WTC11 (cell line): ENCODE data around the gene OR52K1. TPM values are rescaled to one million over a fixed set of nuclear protein-coding genes. Genes with fewer than 3 reads are reported as not detected.

Experiments used
- ATAC-seq: fragments of 200-7000 bp; cut with Tn5 transposase; 2 replicates; pipeline ENCODE4 v1.10.0; 2021; ENCODE audit warnings: mild to moderate bottlenecking, moderate library complexity
- CTCF ChIA-PET: fragments of 300-600 bp; sonication (Branson Sonifier 250); formaldehyde crosslinking; loops from one replicate; lab custom pipeline; 2021; ENCODE audit warnings: antibody characterized with exemption; lab: Charles Lee
- POLR2A ChIA-PET: fragments of 350-600 bp; sonication (Branson Sonifier 250); formaldehyde crosslinking; loops from one replicate; lab custom pipeline; 2021; ENCODE audit warnings: antibody characterized with exemption; lab: Charles Lee
- DNase-seq: peaks from one replicate; pipeline ENCODE4 v3.0.0; 2021; ENCODE audit warnings: low spot score
- H3K27ac Mint-ChIP-seq: 2 replicates; pipeline ENCODE4 v1.8.0; 2021; ENCODE audit warnings: mixed read lengths
- H3K27me3 Mint-ChIP-seq: 2 replicates; pipeline ENCODE4 v1.8.0; 2021; ENCODE audit warnings: low read depth, mild to moderate bottlenecking, moderate library complexity, mixed read lengths
- H3K36me3 Mint-ChIP-seq: 2 replicates; pipeline ENCODE4 v1.8.0; 2021; ENCODE audit warnings: mixed read lengths
- H3K4me1 Mint-ChIP-seq: 2 replicates; pipeline ENCODE4 v1.8.0; 2022; ENCODE audit warnings: mixed read lengths
- H3K4me3 Mint-ChIP-seq: 2 replicates; pipeline ENCODE4 v1.8.0; 2021; ENCODE audit warnings: mild to moderate bottlenecking, moderate library complexity, mixed read lengths
- H3K9me3 Mint-ChIP-seq: 2 replicates; pipeline ENCODE4 v1.8.0; 2021; ENCODE audit warnings: mixed read lengths
- CREB1 ChIP-seq: sonication (generic); formaldehyde crosslinking; IDR thresholded peaks from 2 replicates; pipeline ENCODE4 v1.8.0; 2023; ENCODE audit warnings: mild to moderate bottlenecking, missing genetic modification reagents
- CREM ChIP-seq: sonication (generic); formaldehyde crosslinking; IDR thresholded peaks from 2 replicates; pipeline ENCODE4 v1.8.1; 2022; ENCODE audit warnings: mild to moderate bottlenecking, missing genetic modification reagents, moderate library complexity
- EMX1 ChIP-seq: fragments of 250-450 bp; sonication (Bioruptor Pico); IDR thresholded peaks from 2 replicates; pipeline ENCODE4 v1.8.0; 2021; ENCODE audit warnings: mild to moderate bottlenecking
- ETV6 ChIP-seq: sonication (generic); formaldehyde crosslinking; IDR thresholded peaks from 2 replicates; pipeline ENCODE4 v1.8.1; 2022; ENCODE audit warnings: mild to moderate bottlenecking, missing genetic modification reagents
- JAZF1 ChIP-seq: fragments of 250-450 bp; sonication (Bioruptor Pico); IDR thresholded peaks from 2 replicates; pipeline ENCODE4 v1.9.0; 2021; ENCODE audit warnings: moderate library complexity, mild to moderate bottlenecking, inconsistent platforms
- RELA ChIP-seq: sonication (generic); formaldehyde crosslinking; IDR thresholded peaks from 2 replicates; pipeline ENCODE4 v1.8.1; 2022; ENCODE audit warnings: missing genetic modification reagents, mild to moderate bottlenecking, borderline replicate concordance
- SMAD3 ChIP-seq: sonication (generic); formaldehyde crosslinking; IDR thresholded peaks from 2 replicates; pipeline ENCODE4 v1.8.0; 2022; ENCODE audit warnings: missing genetic modification reagents, mild to moderate bottlenecking, borderline replicate concordance
- ZNF121 ChIP-seq: sonication (generic); formaldehyde crosslinking; IDR thresholded peaks from 2 replicates; pipeline ENCODE4 v1.8.0; 2023; ENCODE audit warnings: missing genetic modification reagents
- ZNF396 ChIP-seq: fragments of 250-450 bp; sonication (Bioruptor Pico); IDR thresholded peaks from 2 replicates; pipeline ENCODE4 v1.8.0; 2021; ENCODE audit warnings: mild to moderate bottlenecking, moderate library complexity, borderline replicate concordance
- ZNF671 ChIP-seq: fragments of 250-450 bp; sonication (Bioruptor Pico); IDR thresholded peaks from 2 replicates; pipeline ENCODE4 v1.8.0; 2021; ENCODE audit warnings: mild to moderate bottlenecking
- total RNA-seq: library from RNA; stranded (reverse); gene quantifications from 3 replicates; pipeline ENCODE4 v1.2.3, GENCODE V29; 2021
- TF ChIP-seq, protein P1 (sequence below): fragments of 250-450 bp; sonication (Bioruptor Pico); IDR thresholded peaks from 2 replicates; pipeline ENCODE4 v1.8.0; 2021; ENCODE audit warnings: mild to moderate bottlenecking
- TF ChIP-seq, protein P2 (sequence below): sonication (generic); formaldehyde crosslinking; IDR thresholded peaks from 2 replicates; pipeline ENCODE4 v1.8.1; 2023; ENCODE audit warnings: mild to moderate bottlenecking, missing genetic modification reagents, borderline replicate concordance
- TF ChIP-seq, protein P3 (sequence below): sonication (generic); formaldehyde crosslinking; IDR thresholded peaks from 2 replicates; pipeline ENCODE4 v1.8.1; 2023; ENCODE audit warnings: mild to moderate bottlenecking, moderate library complexity, missing genetic modification reagents
- TF ChIP-seq, protein P4 (sequence below): sonication (generic); formaldehyde crosslinking; conservative IDR thresholded peaks from 2 replicates; pipeline ENCODE4 v1.8.1; 2023; ENCODE audit warnings: mild to moderate bottlenecking, low read depth, missing genetic modification reagents, moderate library complexity
- TF ChIP-seq, protein P5 (sequence below): fragments of 250-450 bp; sonication (Bioruptor Pico); IDR thresholded peaks from 2 replicates; pipeline ENCODE4 v1.9.0; 2021; ENCODE audit warnings: moderate library complexity, mild to moderate bottlenecking, inconsistent platforms, borderline replicate concordance
- TF ChIP-seq, protein P6 (sequence below): sonication (generic); formaldehyde crosslinking; IDR thresholded peaks from 2 replicates; pipeline ENCODE4 v1.8.0; 2022; ENCODE audit warnings: mild to moderate bottlenecking, missing genetic modification reagents

The OR52K1 gene
- total RNA-seq, 1 experiment from 2014 or later: 0.07 TPM

DNA sequence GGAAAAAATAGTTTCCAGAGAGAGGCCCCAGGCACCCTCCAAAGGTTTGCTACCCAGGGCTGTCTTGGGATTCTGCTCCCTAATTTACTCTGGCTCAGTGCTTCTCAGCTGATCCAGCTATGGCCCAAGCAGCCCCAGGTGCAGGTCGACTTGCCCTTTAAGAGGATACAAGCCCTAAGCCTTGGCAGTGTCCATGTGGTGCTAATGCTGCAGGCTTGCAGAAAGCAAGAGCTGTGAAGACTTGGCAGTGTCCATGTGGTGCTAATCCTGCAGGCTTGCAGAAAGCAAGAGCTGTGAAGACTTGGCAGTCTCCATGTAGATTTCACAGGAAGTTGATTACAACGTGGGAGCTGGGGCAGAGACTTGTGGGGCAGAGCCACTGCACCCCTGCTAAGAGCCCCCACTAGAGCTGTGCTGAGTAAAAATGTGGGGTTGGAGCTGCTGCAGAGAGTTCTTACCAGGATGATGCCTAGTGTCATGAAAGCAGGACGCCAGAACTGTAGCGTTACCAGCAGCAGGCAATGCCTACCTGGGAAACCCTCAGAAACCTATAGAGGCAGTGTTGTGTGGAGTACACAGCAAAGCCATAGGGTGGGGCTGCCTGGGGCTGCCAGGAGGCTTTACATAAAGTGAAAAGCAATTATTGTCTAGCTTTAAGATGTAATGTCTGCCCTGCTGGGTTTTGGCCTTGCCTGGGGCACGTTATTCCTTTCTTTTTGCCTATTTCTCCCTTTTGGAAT lies 16.1 kb upstream of the OR52K1 start (continued):
- no peak for TF ChIP-seq ETV6 (CRISPR knock-in tag)
- TF ChIP-seq ZNF396 (CRISPR knock-in tag): no peak
- TF ChIP-seq EMX1 (CRISPR knock-in tag): no peak
- TF ChIP-seq, protein P1, sequence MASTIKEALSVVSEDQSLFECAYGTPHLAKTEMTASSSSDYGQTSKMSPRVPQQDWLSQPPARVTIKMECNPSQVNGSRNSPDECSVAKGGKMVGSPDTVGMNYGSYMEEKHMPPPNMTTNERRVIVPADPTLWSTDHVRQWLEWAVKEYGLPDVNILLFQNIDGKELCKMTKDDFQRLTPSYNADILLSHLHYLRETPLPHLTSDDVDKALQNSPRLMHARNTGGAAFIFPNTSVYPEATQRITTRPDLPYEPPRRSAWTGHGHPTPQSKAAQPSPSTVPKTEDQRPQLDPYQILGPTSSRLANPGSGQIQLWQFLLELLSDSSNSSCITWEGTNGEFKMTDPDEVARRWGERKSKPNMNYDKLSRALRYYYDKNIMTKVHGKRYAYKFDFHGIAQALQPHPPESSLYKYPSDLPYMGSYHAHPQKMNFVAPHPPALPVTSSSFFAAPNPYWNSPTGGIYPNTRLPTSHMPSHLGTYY (CRISPR knock-in tag): no peak
- TF ChIP-seq, protein P2, sequence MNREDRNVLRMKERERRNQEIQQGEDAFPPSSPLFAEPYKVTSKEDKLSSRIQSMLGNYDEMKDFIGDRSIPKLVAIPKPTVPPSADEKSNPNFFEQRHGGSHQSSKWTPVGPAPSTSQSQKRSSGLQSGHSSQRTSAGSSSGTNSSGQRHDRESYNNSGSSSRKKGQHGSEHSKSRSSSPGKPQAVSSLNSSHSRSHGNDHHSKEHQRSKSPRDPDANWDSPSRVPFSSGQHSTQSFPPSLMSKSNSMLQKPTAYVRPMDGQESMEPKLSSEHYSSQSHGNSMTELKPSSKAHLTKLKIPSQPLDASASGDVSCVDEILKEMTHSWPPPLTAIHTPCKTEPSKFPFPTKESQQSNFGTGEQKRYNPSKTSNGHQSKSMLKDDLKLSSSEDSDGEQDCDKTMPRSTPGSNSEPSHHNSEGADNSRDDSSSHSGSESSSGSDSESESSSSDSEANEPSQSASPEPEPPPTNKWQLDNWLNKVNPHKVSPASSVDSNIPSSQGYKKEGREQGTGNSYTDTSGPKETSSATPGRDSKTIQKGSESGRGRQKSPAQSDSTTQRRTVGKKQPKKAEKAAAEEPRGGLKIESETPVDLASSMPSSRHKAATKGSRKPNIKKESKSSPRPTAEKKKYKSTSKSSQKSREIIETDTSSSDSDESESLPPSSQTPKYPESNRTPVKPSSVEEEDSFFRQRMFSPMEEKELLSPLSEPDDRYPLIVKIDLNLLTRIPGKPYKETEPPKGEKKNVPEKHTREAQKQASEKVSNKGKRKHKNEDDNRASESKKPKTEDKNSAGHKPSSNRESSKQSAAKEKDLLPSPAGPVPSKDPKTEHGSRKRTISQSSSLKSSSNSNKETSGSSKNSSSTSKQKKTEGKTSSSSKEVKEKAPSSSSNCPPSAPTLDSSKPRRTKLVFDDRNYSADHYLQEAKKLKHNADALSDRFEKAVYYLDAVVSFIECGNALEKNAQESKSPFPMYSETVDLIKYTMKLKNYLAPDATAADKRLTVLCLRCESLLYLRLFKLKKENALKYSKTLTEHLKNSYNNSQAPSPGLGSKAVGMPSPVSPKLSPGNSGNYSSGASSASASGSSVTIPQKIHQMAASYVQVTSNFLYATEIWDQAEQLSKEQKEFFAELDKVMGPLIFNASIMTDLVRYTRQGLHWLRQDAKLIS: no peak
- TF ChIP-seq, protein P3, sequence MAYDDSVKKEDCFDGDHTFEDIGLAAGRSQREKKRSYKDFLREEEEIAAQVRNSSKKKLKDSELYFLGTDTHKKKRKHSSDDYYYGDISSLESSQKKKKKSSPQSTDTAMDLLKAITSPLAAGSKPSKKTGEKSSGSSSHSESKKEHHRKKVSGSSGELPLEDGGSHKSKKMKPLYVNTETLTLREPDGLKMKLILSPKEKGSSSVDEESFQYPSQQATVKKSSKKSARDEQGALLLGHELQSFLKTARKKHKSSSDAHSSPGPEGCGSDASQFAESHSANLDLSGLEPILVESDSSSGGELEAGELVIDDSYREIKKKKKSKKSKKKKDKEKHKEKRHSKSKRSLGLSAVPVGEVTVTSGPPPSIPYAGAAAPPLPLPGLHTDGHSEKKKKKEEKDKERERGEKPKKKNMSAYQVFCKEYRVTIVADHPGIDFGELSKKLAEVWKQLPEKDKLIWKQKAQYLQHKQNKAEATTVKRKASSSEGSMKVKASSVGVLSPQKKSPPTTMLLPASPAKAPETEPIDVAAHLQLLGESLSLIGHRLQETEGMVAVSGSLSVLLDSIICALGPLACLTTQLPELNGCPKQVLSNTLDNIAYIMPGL: no peak

DNA sequence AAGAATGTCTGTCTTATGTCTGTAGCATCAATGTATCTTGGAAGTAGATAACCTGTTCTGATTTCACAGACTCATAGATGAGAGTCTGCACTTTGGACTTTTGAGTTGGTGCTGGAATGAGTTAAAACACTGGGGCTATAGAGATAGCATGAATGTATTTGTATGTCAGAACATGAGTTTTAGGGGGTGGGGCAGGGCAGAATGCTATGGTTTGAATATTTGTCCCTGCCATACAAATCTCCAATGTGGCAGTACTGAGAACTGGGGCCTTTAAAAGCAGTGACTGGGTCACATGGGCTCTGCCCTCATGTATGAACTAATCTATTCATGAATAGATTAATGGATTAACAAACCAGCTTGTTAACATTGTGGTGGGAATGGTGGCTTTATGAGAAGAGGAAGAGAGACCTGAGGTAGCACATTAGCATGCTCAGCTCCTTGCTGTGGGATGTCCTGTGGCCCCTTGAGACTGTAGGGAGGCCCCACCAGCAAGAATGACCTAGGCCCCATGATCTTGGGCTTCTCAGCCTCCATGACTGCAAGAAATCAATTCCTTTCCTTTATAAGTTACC lies 15.5 kb upstream of the OR52K1 start:
- Mint-ChIP-seq H3K4me1 (peaks cover 40% of the 10 kb centered on the region), H3K27ac (no peak overlapping the region), H3K4me3 (no peak overlapping the region), H3K9me3 (peaks cover 49% of the 10 kb centered on the region), H3K27me3 (no peaks in the 10 kb centered on the region; the same call in 1 of the 2 replicates), H3K36me3 (peaks cover 34% of the 10 kb centered on the region)
- ChIA-PET CTCF (interaction anchor here (1.9 kb wide), 1 partner anchor 280 kb away, joined by 11 read pairs; no protein-coding TSS in a partner anchor), POLR2A (no interaction called here)
- DNase-seq (no peak), ATAC-seq (no peak)
- TF ChIP-seq, protein P2: no peak
- TF ChIP-seq ZNF671 (CRISPR knock-in tag) (no peak), RELA (no peak), SMAD3 (CRISPR knock-in tag) (no peak), JAZF1 (CRISPR knock-in tag) (no peak), CREM (no peak), ZNF121 (no peak), CREB1 (CRISPR knock-in tag) (no peak)
- TF ChIP-seq, protein P4, sequence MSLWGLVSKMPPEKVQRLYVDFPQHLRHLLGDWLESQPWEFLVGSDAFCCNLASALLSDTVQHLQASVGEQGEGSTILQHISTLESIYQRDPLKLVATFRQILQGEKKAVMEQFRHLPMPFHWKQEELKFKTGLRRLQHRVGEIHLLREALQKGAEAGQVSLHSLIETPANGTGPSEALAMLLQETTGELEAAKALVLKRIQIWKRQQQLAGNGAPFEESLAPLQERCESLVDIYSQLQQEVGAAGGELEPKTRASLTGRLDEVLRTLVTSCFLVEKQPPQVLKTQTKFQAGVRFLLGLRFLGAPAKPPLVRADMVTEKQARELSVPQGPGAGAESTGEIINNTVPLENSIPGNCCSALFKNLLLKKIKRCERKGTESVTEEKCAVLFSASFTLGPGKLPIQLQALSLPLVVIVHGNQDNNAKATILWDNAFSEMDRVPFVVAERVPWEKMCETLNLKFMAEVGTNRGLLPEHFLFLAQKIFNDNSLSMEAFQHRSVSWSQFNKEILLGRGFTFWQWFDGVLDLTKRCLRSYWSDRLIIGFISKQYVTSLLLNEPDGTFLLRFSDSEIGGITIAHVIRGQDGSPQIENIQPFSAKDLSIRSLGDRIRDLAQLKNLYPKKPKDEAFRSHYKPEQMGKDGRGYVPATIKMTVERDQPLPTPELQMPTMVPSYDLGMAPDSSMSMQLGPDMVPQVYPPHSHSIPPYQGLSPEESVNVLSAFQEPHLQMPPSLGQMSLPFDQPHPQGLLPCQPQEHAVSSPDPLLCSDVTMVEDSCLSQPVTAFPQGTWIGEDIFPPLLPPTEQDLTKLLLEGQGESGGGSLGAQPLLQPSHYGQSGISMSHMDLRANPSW (CRISPR knock-in tag): no peak
- TF ChIP-seq, protein P5, sequence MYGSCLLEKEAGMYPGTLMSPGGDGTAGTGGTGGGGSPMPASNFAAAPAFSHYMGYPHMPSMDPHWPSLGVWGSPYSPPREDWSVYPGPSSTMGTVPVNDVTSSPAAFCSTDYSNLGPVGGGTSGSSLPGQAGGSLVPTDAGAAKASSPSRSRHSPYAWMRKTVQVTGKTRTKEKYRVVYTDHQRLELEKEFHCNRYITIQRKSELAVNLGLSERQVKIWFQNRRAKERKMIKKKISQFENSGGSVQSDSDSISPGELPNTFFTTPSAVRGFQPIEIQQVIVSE (CRISPR knock-in tag): no peak
- TF ChIP-seq, protein P6, sequence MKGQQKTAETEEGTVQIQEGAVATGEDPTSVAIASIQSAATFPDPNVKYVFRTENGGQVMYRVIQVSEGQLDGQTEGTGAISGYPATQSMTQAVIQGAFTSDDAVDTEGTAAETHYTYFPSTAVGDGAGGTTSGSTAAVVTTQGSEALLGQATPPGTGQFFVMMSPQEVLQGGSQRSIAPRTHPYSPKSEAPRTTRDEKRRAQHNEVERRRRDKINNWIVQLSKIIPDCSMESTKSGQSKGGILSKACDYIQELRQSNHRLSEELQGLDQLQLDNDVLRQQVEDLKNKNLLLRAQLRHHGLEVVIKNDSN (CRISPR knock-in tag): no peak
- TF ChIP-seq, protein P3: no peak
